ENCODE results near the gene URAD.

- TF ChIP-seq CTCF (IDR thresholded peaks at IDR 0.05; ENCODE audit: insufficient read depth, low read length) (no peak), POLR2AphosphoS5 (IDR thresholded peaks at IDR 0.05; ENCODE audit: low read depth) (no peak), SPI1 (IDR thresholded peaks at IDR 0.05; ENCODE audit: borderline replicate concordance, low read depth) (no peak)
Observed at GRCh38 chr13:27978301-27978968, 10.1 kb downstream of the URAD start.
